SU-DHL-6 (cell line): Measurements from ENCODE around the gene LDB2.

Experiments used
- CTCF ChIP-seq: fragments of 200-600 bp; sonication (generic); IDR thresholded peaks from one replicate; pipeline ENCODE4 v1.5.1; 2017; ENCODE audit warnings: antibody characterized with exemption, mild to moderate bottlenecking, low read length, moderate library complexity; ENCODE audit not compliant: insufficient read depth, poor library complexity, severe bottlenecking
- EZH2phosphoT487 ChIP-seq: fragments of 200-600 bp; sonication (generic), shearing (Covaris generic); conservative IDR thresholded peaks from 2 replicates; pipeline ENCODE4 v1.6.1; 2018; ENCODE audit warnings: mild to moderate bottlenecking, antibody characterized with exemption, low read length, moderate library complexity, mixed read lengths

- TF ChIP-seq CTCF (no peak), EZH2phosphoT487 (no peak)
Measured at GRCh38 chr4:16720761-16721160, 177.7 kb downstream of the LDB2 start.
